ENCODE data around the gene LILRB2. TPM values are rescaled to one million over a fixed set of nuclear protein-coding genes. Genes with fewer than 3 reads are reported as not detected.
"Not testable (repeated sequence)": the region's sequence is repeated elsewhere in the genome, so short reads cannot be mapped to it uniquely, and the experiment has no call there.

The LILRB2 gene
- total RNA-seq, 2 donors from 2014 or later = 1.1 to 3.4 TPM

GRCh38 chr19:54273821-54274220 is 7.1 kb downstream of the LILRB2 start:
- no peaks in the 10 kb centered on the region for H3K27me3 ChIP-seq
- no peaks in the 10 kb centered on the region for H3K36me3 ChIP-seq
- no peaks in the 10 kb centered on the region for H3K4me1 ChIP-seq
- H3K4me3 ChIP-seq = no peak overlapping the region
- DNase-seq (ENCODE audit: low spot score) = no peak
- no peak overlapping the region for H3K27ac ChIP-seq
- H3K9me3 ChIP-seq = no peaks in the 10 kb centered on the region
- no peak for TF ChIP-seq CTCF (IDR thresholded peaks at IDR 0.05)

- peak; percentile 51 for DNase-seq (ENCODE audit: low spot score)
- not testable (repeated sequence) for H3K27me3 ChIP-seq, H3K9me3 ChIP-seq, H3K4me1 ChIP-seq, H3K27ac ChIP-seq, H3K4me3 ChIP-seq, H3K36me3 ChIP-seq
Measured at GRCh38 chr19:54272181-54272580, 8.7 kb downstream of the LILRB2 start.

- not testable (repeated sequence) for H3K4me3 ChIP-seq, H3K4me1 ChIP-seq, H3K9me3 ChIP-seq, H3K36me3 ChIP-seq, H3K27me3 ChIP-seq, H3K27ac ChIP-seq
- DNase-seq (ENCODE audit: low spot score) = peak; percentile 56
Measured at GRCh38 chr19:54271587-54271986, 9.3 kb downstream of the LILRB2 start.

GRCh38 chr19:54271106-54271505 is 9.8 kb downstream of the LILRB2 start:
- H3K4me3 ChIP-seq = no peak overlapping the region
- peak; percentile 64 for DNase-seq (ENCODE audit: low spot score)
- no peak overlapping the region for H3K27ac ChIP-seq
- H3K36me3 ChIP-seq = no peaks in the 10 kb centered on the region
- no peaks in the 10 kb centered on the region for H3K4me1 ChIP-seq
- no peaks in the 10 kb centered on the region for H3K27me3 ChIP-seq
- no peaks in the 10 kb centered on the region for H3K9me3 ChIP-seq
- TF ChIP-seq CTCF (IDR thresholded peaks at IDR 0.05) = no peak

- H3K9me3 ChIP-seq = no peaks in the 10 kb centered on the region
- no peak overlapping the region for H3K27ac ChIP-seq
- no peaks in the 10 kb centered on the region for H3K4me1 ChIP-seq
- H3K36me3 ChIP-seq = no peaks in the 10 kb centered on the region
- no peak for TF ChIP-seq CTCF (IDR thresholded peaks at IDR 0.05)
- H3K4me3 ChIP-seq = no peak overlapping the region
- DNase-seq (ENCODE audit: low spot score) = no peak
- H3K27me3 ChIP-seq = no peaks in the 10 kb centered on the region
Measured at GRCh38 chr19:54268936-54269335, 12.0 kb downstream of the LILRB2 start.

GRCh38 chr19:54266133-54266532 is 14.8 kb downstream of the LILRB2 start:
- no peaks in the 10 kb centered on the region for H3K9me3 ChIP-seq
- no peak overlapping the region for H3K27ac ChIP-seq
- H3K36me3 ChIP-seq = no peaks in the 10 kb centered on the region
- H3K27me3 ChIP-seq = no peaks in the 10 kb centered on the region
- TF ChIP-seq CTCF (IDR thresholded peaks at IDR 0.05) = peak; percentile 52 to 70
- DNase-seq (ENCODE audit: low spot score) = peak; percentile 68
- H3K4me3 ChIP-seq = no peak overlapping the region
- no peaks in the 10 kb centered on the region for H3K4me1 ChIP-seq

GRCh38 chr19:54262470-54262869 is 18.4 kb downstream of the LILRB2 start:
- H3K27ac ChIP-seq = no peak overlapping the region

More at GRCh38 chr19:54262470-54262869, 18.4 kb downstream of the LILRB2 start:
- TF ChIP-seq CTCF (IDR thresholded peaks at IDR 0.05) = no peak
- Histone ChIP-seq H3K27me3 (no peaks in the 10 kb centered on the region), H3K9me3 (no peaks in the 10 kb centered on the region), H3K4me3 (no peak overlapping the region), H3K36me3 (no peaks in the 10 kb centered on the region), H3K4me1 (no peaks in the 10 kb centered on the region)
- DNase-seq (ENCODE audit: low spot score) = no peak
